ENCODE results near the gene CEBPB.
"Not testable (repeated sequence)": the region's sequence is repeated elsewhere in the genome, so short reads cannot be mapped to it uniquely, and the experiment has no call there.

Gene CEBPB

GRCh38 chr20:50192364-50193198 lies 2.0 kb downstream of the CEBPB start:
- peak; percentile 48 to 75 for DNase-seq (ENCODE audit: low read depth in 1 of 2, low spot score in 1 of 2)

GRCh38 chr20:50193199-50193835 lies 2.7 kb downstream of the CEBPB start:
- no peak for DNase-seq (ENCODE audit: low read depth in 1 of 2, low spot score in 1 of 2)

- no peak for DNase-seq (ENCODE audit: low read depth in 1 of 2, low spot score in 1 of 2)
These were observed 3.3 kb downstream of the CEBPB start for GRCh38 chr20:50193836-50194421.

- DNase-seq (ENCODE audit: low read depth in 1 of 2, low spot score in 1 of 2), result no peak
These were observed 3.8 kb downstream of the CEBPB start for GRCh38 chr20:50194422-50194830.

- DNase-seq (ENCODE audit: low read depth in 1 of 2, low spot score in 1 of 2), result no peak
These were observed 4.3 kb downstream of the CEBPB start for GRCh38 chr20:50194831-50195523.

GRCh38 chr20:50195524-50196120 lies 5.0 kb downstream of the CEBPB start:
- DNase-seq (ENCODE audit: low read depth in 1 of 2, low spot score in 1 of 2), result no peak

GRCh38 chr20:50196248-50196647 lies 5.6 kb downstream of the CEBPB start:
- no peak for DNase-seq (ENCODE audit: low read depth in 1 of 2, low spot score in 1 of 2)

- DNase-seq (ENCODE audit: low read depth in 1 of 2, low spot score in 1 of 2), result no peak
These were observed 6.3 kb downstream of the CEBPB start for GRCh38 chr20:50196896-50197295.

GRCh38 chr20:50197463-50198179 lies 7.0 kb downstream of the CEBPB start:
- no peak for DNase-seq (ENCODE audit: low read depth in 1 of 2, low spot score in 1 of 2)

GRCh38 chr20:50198180-50198666 lies 7.6 kb downstream of the CEBPB start:
- DNase-seq (ENCODE audit: low read depth in 1 of 2, low spot score in 1 of 2), result no peak

- DNase-seq (ENCODE audit: low read depth in 1 of 2, low spot score in 1 of 2), result no peak
These were observed 8.1 kb downstream of the CEBPB start for GRCh38 chr20:50198716-50199115.

GRCh38 chr20:50199703-50200102 lies 9.1 kb downstream of the CEBPB start:
- DNase-seq (ENCODE audit: low read depth in 1 of 2, low spot score in 1 of 2), result no peak

- DNase-seq (ENCODE audit: low read depth in 1 of 2, low spot score in 1 of 2), result no peak
These were observed 10.0 kb downstream of the CEBPB start for GRCh38 chr20:50200482-50201104.

GRCh38 chr20:50201710-50202109 lies 11.1 kb downstream of the CEBPB start:
- not testable (repeated sequence) for DNase-seq (ENCODE audit: low read depth in 1 of 2, low spot score in 1 of 2)

GRCh38 chr20:50202677-50203076 lies 12.0 kb downstream of the CEBPB start:
- no peak for DNase-seq (ENCODE audit: low read depth in 1 of 2, low spot score in 1 of 2)

GRCh38 chr20:50203951-50204937 lies 13.6 kb downstream of the CEBPB start:
- DNase-seq (ENCODE audit: low read depth in 1 of 2, low spot score in 1 of 2), result no peak

GRCh38 chr20:50207026-50207425 lies 16.4 kb downstream of the CEBPB start:
- DNase-seq (ENCODE audit: low read depth in 1 of 2, low spot score in 1 of 2), result no peak

GRCh38 chr20:50208085-50208491 lies 17.5 kb downstream of the CEBPB start:
- no peak for DNase-seq (ENCODE audit: low read depth in 1 of 2, low spot score in 1 of 2)

GRCh38 chr20:50208815-50209214 lies 18.2 kb downstream of the CEBPB start:
- not testable (repeated sequence) for DNase-seq (ENCODE audit: low read depth in 1 of 2, low spot score in 1 of 2)

Measured in activated T-helper 1 cell treated with anti-CD3 and anti-CD28 coated beads, Interleukin-2, amount 50 U/mL, for 16 hours (primary cell).